A549 (cell line): ENCODE results near the gene SKAP1.

Source experiments
- BCL3 ChIP-seq: fragments of >200 bp; sonication (Bioruptor Twin); formaldehyde crosslinking; IDR thresholded peaks from 3 replicates; pipeline ENCODE4 v1.6.1; 2016
- CBX2 ChIP-seq: fragments of 200-600 bp; sonication (generic); IDR thresholded peaks from 2 replicates; pipeline ENCODE4 v1.6.1; 2016; ENCODE audit warnings: low read depth, mild to moderate bottlenecking, borderline replicate concordance
- CTCF ChIP-seq: fragments of >200 bp; sonication (Bioruptor Twin); formaldehyde crosslinking; IDR thresholded peaks from 3 replicates; pipeline ENCODE4 v1.5.1; 2016
- EHMT2 ChIP-seq: fragments of 200-600 bp; sonication (generic); IDR thresholded peaks from 2 replicates; pipeline ENCODE4 v1.6.1; 2016; ENCODE audit warnings: antibody characterized with exemption, low read depth, mild to moderate bottlenecking, moderate library complexity
- EP300 ChIP-seq, 2 experiments: fragments of >200 bp; sonication (Bioruptor Twin); formaldehyde crosslinking; IDR thresholded peaks; 2 replicates in 1 of 2; 3 replicates in 1 of 2; pipeline ENCODE4 v1.6.1; 2016 to 2017
- MAX ChIP-seq: IDR thresholded peaks from 2 replicates; pipeline ENCODE4 v1.6.1; 2012
- PBX3 ChIP-seq: IDR thresholded peaks from 2 replicates; pipeline ENCODE4 v1.6.1; 2012
- RFX5 ChIP-seq: fragments of 450-650 bp; IDR thresholded peaks from 2 replicates; pipeline ENCODE4 v1.7.1; 2014; ENCODE audit warnings: antibody characterized with exemption, mild to moderate bottlenecking, moderate library complexity
- SMC3 ChIP-seq: fragments of >200 bp; sonication (Bioruptor Twin); formaldehyde crosslinking; IDR thresholded peaks from 3 replicates; pipeline ENCODE4 v1.6.1; 2018; ENCODE audit warnings: inconsistent platforms
- TF ChIP-seq, protein P1 (sequence below): fragments of 200-600 bp; sonication (generic); IDR thresholded peaks from 2 replicates; pipeline ENCODE4 v1.6.1; 2016; ENCODE audit warnings: antibody characterized with exemption, mild to moderate bottlenecking, moderate library complexity

DNA sequence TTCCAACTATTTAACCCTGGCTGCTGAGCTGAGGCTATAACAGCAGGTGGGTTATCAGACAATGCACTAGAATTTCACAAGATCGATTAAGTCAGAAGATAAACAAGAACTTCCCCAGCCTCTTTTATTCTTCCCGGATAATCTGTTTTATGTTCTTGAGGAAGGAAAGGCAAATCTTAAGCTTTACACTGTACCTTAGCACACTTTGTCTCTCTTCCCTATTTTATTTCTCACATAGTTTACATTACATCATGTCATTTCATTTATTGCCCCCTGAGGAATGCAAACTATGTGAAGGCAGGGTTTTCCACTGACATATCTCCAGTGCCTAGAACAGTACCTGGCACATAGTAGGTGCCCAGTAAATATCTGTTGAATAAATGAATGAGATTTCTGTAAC is 139.6 kb downstream of the SKAP1 start:
- TF ChIP-seq PBX3 (no peak), CTCF (no peak), MAX (no peak), BCL3 (no peak), RFX5 (no peak), SMC3 (no peak), EHMT2 (no peak), EP300 (IDR thresholded peaks at IDR 0.05) (no peak), CBX2 (no peak)
- TF ChIP-seq, protein P1, sequence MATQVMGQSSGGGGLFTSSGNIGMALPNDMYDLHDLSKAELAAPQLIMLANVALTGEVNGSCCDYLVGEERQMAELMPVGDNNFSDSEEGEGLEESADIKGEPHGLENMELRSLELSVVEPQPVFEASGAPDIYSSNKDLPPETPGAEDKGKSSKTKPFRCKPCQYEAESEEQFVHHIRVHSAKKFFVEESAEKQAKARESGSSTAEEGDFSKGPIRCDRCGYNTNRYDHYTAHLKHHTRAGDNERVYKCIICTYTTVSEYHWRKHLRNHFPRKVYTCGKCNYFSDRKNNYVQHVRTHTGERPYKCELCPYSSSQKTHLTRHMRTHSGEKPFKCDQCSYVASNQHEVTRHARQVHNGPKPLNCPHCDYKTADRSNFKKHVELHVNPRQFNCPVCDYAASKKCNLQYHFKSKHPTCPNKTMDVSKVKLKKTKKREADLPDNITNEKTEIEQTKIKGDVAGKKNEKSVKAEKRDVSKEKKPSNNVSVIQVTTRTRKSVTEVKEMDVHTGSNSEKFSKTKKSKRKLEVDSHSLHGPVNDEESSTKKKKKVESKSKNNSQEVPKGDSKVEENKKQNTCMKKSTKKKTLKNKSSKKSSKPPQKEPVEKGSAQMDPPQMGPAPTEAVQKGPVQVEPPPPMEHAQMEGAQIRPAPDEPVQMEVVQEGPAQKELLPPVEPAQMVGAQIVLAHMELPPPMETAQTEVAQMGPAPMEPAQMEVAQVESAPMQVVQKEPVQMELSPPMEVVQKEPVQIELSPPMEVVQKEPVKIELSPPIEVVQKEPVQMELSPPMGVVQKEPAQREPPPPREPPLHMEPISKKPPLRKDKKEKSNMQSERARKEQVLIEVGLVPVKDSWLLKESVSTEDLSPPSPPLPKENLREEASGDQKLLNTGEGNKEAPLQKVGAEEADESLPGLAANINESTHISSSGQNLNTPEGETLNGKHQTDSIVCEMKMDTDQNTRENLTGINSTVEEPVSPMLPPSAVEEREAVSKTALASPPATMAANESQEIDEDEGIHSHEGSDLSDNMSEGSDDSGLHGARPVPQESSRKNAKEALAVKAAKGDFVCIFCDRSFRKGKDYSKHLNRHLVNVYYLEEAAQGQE: no peak
